PC-3 (cell line): Measurements from ENCODE around the gene PPP2R1A. TPM values are rescaled to one million over a fixed set of nuclear protein-coding genes. Genes with fewer than 3 reads are reported as not detected.
A peak's percentile ranks its signal among the peaks of the same experiment; 100 is the strongest.

ENCODE experiments used
- ATAC-seq: fragments of 200-7000 bp; cut with Tn5 transposase; 2 replicates; pipeline ENCODE4 v1.9.1; 2020; ENCODE audit warnings: mild to moderate bottlenecking, moderate library complexity
- BruUV-seq: library from RNA; stranded (reverse); fragments of 400-500 nt; replicated peaks from 2 replicates; lab custom pipeline; 2021; lab: Mats Ljungman, UMichigan
- CTCF ChIA-PET: fragments of 300-600 bp; sonication (Branson Sonifier 250); formaldehyde crosslinking; loops from one replicate; lab custom pipeline; 2022; ENCODE audit warnings: antibody characterized with exemption; lab: Charles Lee
- POLR2A ChIA-PET: fragments of 300-600 bp; sonication (Branson Sonifier 250); formaldehyde crosslinking; loops from one replicate; lab custom pipeline; 2022; ENCODE audit warnings: antibody characterized with exemption; ENCODE audit not compliant: unreplicated experiment; lab: Charles Lee
- DNase-seq: peaks from one replicate; pipeline ENCODE4 v3.0.0-alpha.2; 2015
- H2AFZ ChIP-seq: fragments of 300-600 bp; sonication (generic); 2 replicates; pipeline ENCODE4 v1.6.0; 2016; ENCODE audit warnings: antibody characterized with exemption, low read length
- H3F3A ChIP-seq: fragments of 300-600 bp; sonication (generic); one replicate; pipeline ENCODE4 v1.6.0; 2017; ENCODE audit warnings: antibody characterized with exemption, low read length, control low read depth, mild to moderate bottlenecking; ENCODE audit not compliant: unreplicated experiment
- H3K27ac ChIP-seq: fragments of 300-600 bp; sonication (generic); 2 replicates; pipeline ENCODE4 v1.5.1; 2016; ENCODE audit warnings: mild to moderate bottlenecking, low read length
- H3K27me3 ChIP-seq: fragments of 300-600 bp; sonication (generic); 2 replicates; pipeline ENCODE4 v1.6.1; 2016; ENCODE audit warnings: low read length, mixed read lengths
- H3K36me3 ChIP-seq: fragments of 300-600 bp; sonication (generic); 2 replicates; pipeline ENCODE4 v1.6.1; 2016; ENCODE audit warnings: low read depth, mixed run types, low read length, mixed read lengths
- H3K4me1 ChIP-seq: fragments of 300-600 bp; sonication (generic); 2 replicates; pipeline ENCODE4 v1.5.1; 2016; ENCODE audit warnings: low read length; ENCODE audit not compliant: insufficient read depth
- H3K4me2 ChIP-seq: fragments of 300-600 bp; sonication (generic); 2 replicates; pipeline ENCODE4 v1.6.0; 2016; ENCODE audit warnings: low read length
- H3K4me3 ChIP-seq: fragments of 300-600 bp; sonication (generic); 2 replicates; pipeline ENCODE4 v1.5.1; 2016; ENCODE audit warnings: mild to moderate bottlenecking, low read length, mixed read lengths
- H3K79me2 ChIP-seq: fragments of 300-600 bp; sonication (generic); 2 replicates; pipeline ENCODE4 v1.6.1; 2017; ENCODE audit warnings: low read length, mixed read lengths
- H3K9ac ChIP-seq: fragments of 300-600 bp; sonication (generic); 2 replicates; pipeline ENCODE4 v1.6.0; 2016; ENCODE audit warnings: mild to moderate bottlenecking, low read length
- H3K9me2 ChIP-seq: fragments of 300-600 bp; sonication (generic); replicated peaks from 2 replicates; pipeline ENCODE4 v1.6.1; 2016; ENCODE audit warnings: mixed run types, low read length, mixed read lengths
- H3K9me3 ChIP-seq: fragments of 300-600 bp; sonication (generic); 2 replicates; pipeline ENCODE4 v1.6.1; 2016; ENCODE audit warnings: low read length, mixed read lengths
- H4K20me1 ChIP-seq: fragments of 300-600 bp; sonication (generic); 2 replicates; pipeline ENCODE4 v1.6.1; 2016; ENCODE audit warnings: low read length, mixed read lengths
- EZH2 ChIP-seq: fragments of 300-600 bp; sonication (generic); IDR thresholded peaks from one replicate; pipeline ENCODE4 v1.6.1; 2017; ENCODE audit warnings: antibody characterized with exemption, mild to moderate bottlenecking, low read length; ENCODE audit not compliant: unreplicated experiment
- EZH2phosphoT487 ChIP-seq: fragments of 300-600 bp; sonication (generic); IDR thresholded peaks from 2 replicates; pipeline ENCODE4 v1.6.1; 2018; ENCODE audit warnings: mild to moderate bottlenecking, antibody characterized with exemption, low read length, borderline replicate concordance
- intact Hi-C: fragments of 100-400 bp; cut with micrococcal nuclease; formaldehyde crosslinking; loops from 2 replicates; pipeline ENCODE4 v1.9.0; 2023
- total RNA-seq: library from RNA; depleted of rRNA; stranded (reverse); fragments of >200 nt; gene quantifications from 2 replicates; pipeline ENCODE4 v1.2.3, GENCODE V29; 2014
- TF ChIP-seq, protein P1 (sequence below): fragments of 300-600 bp; sonication (generic); conservative IDR thresholded peaks from 2 replicates; pipeline ENCODE4 v1.5.1; 2017; ENCODE audit warnings: antibody characterized with exemption, low read depth, mild to moderate bottlenecking, low read length

Gene PPP2R1A
- total RNA-seq, 1 experiment from 2014 or later: 336 TPM

DNA sequence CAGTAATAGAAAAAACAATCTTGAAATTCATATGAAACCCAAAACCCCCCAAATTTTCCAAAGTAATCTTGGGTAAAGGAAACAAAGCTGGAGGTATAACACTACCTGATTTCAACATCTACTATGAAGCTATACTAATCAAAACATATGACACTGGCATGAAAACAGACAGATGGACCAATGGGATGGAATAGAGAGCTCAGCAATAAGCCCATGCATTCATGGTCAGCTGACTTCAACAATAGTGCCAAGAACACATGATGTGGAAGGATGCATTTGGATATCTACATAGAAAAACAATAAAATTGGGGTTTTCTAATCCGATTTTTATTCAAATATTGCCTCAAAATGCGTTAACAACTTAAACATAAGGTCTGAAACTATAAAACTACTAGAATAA lies 47.3 kb downstream of the PPP2R1A start:
- Histone ChIP-seq H3K4me3 (no peak overlapping the region), H3K9ac (no peak overlapping the region), H3K27me3 (no peaks in the 10 kb centered on the region), H3K36me3 (no peaks in the 10 kb centered on the region), H3F3A (peaks cover 5% of the 10 kb centered on the region), H4K20me1 (no peaks in the 10 kb centered on the region), H3K9me3 (no peaks in the 10 kb centered on the region), H3K4me2 (no peak overlapping the region), H3K79me2 (no peaks in the 10 kb centered on the region), H2AFZ (no peak overlapping the region), H3K9me2 (no peaks in the 10 kb centered on the region), H3K4me1 (no peaks in the 10 kb centered on the region), H3K27ac (no peak overlapping the region)
- DNase-seq (no peak), ATAC-seq (peak; percentile 45; the same call in 1 of the 2 replicates)
- no TSS peak for BruUV-seq
- intact Hi-C loops: loop anchor here (1.0 to 5.0 kb wide), 5 partner anchors 45 to 525 kb away; partner anchors contain the start of genes PPP2R1A, ZNF616 and ZNF841
- POLR2A ChIA-PET: interaction anchor here (0.5 to 0.6 kb wide), 2 partner anchors 92 to 430 kb away, joined by 3 to 4 read pairs; no protein-coding TSS in a partner anchor
- TF ChIP-seq EZH2: no peak
- TF ChIP-seq, protein P1, sequence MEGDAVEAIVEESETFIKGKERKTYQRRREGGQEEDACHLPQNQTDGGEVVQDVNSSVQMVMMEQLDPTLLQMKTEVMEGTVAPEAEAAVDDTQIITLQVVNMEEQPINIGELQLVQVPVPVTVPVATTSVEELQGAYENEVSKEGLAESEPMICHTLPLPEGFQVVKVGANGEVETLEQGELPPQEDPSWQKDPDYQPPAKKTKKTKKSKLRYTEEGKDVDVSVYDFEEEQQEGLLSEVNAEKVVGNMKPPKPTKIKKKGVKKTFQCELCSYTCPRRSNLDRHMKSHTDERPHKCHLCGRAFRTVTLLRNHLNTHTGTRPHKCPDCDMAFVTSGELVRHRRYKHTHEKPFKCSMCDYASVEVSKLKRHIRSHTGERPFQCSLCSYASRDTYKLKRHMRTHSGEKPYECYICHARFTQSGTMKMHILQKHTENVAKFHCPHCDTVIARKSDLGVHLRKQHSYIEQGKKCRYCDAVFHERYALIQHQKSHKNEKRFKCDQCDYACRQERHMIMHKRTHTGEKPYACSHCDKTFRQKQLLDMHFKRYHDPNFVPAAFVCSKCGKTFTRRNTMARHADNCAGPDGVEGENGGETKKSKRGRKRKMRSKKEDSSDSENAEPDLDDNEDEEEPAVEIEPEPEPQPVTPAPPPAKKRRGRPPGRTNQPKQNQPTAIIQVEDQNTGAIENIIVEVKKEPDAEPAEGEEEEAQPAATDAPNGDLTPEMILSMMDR: no peak
- no peak for TF ChIP-seq EZH2phosphoT487
- CTCF ChIA-PET: interaction anchor here (0.6 kb wide), 1 partner anchor 48 kb away, joined by 5 read pairs; no protein-coding TSS in a partner anchor

DNA sequence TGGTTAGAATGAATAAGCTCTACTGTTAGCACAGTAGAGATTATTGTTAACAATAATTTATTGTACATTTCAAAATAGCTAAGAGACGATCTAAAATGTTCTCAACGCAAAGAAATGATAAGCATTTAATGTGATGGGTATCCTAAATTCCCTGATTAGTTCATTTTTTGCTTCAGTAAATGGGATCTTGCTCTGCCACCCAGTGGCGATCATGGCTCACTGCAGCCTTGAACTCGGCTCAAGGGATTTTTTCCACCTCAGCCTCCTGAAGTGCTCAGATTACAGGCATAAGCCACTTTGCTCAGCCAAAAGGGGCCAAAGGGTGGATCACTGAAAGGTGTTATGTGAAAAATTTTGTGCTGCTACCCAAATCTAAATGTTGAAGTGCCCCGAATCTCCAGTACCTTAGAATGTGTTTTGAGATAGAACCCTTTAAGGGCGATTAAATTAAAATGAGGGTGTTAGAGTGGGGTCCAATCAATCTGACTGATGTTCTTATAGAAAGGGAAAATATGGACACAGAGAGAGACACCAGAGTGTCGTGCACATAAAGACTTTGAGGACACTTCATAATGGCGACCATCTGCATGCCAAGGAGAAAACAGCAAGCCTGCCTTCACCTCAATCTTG lies 48.0 kb downstream of the PPP2R1A start:
- DNase-seq (peak; percentile 84), ATAC-seq (peak; percentile 84)
- H3K9me2 ChIP-seq: no peaks in the 10 kb centered on the region
- H2AFZ ChIP-seq: no peak overlapping the region
- H3K4me3 ChIP-seq: no peak overlapping the region
- no peaks in the 10 kb centered on the region for H3K4me1 ChIP-seq
- H3F3A ChIP-seq: peaks cover 5% of the 10 kb centered on the region
- TF ChIP-seq EZH2phosphoT487: no peak
- TF ChIP-seq, protein P1: peak; percentile 96
- H3K9ac ChIP-seq: no peak overlapping the region
- H3K9me3 ChIP-seq: peaks cover 5% of the 10 kb centered on the region; the same call in 1 of the 2 replicates
- H3K36me3 ChIP-seq: no peaks in the 10 kb centered on the region
- intact Hi-C loops: loop anchor here (1.0 to 5.0 kb wide), 5 partner anchors 46 to 526 kb away; partner anchors contain the start of genes PPP2R1A, ZNF616 and ZNF841
- ChIA-PET CTCF (interaction anchor here (0.5 to 0.6 kb wide), 2 partner anchors 48 to 143 kb away, joined by 3 to 5 read pairs; no protein-coding TSS in a partner anchor), POLR2A (interaction anchor here (0.5 kb wide), 1 partner anchor 93 kb away, joined by 4 read pairs; no protein-coding TSS in a partner anchor)
- no peaks in the 10 kb centered on the region for H4K20me1 ChIP-seq
- no TSS peak for BruUV-seq
- no peaks in the 10 kb centered on the region for H3K79me2 ChIP-seq
- H3K4me2 ChIP-seq: no peak overlapping the region
- no peaks in the 10 kb centered on the region for H3K27me3 ChIP-seq
- no peak overlapping the region for H3K27ac ChIP-seq

DNA sequence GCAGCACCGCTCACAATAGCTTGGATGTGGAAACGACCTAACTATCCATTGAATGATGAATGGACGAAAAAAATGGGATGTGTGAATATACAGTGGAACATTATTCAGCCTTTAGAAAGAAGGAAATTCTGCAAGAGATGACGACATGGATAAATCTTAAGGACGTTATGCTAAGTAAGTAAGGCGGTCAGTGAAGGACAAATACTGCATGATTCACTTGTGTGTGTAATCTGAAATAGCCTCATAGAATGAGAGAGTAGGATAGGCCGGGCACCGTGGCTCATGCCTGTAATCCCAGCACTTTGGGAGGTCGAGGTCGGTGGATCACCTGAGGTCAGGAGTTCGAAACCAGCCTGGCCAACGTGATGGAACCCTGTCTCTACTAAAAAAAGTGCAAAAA lies 54.2 kb downstream of the PPP2R1A start:
- Histone ChIP-seq H3K79me2 (no peaks in the 10 kb centered on the region), H3K4me3 (no peak overlapping the region), H2AFZ (no peak overlapping the region), H4K20me1 (no peaks in the 10 kb centered on the region), H3K9me3 (peaks cover 9% of the 10 kb centered on the region; the same call in 1 of the 2 replicates), H3K4me2 (no peak overlapping the region), H3K27me3 (no peaks in the 10 kb centered on the region), H3K9me2 (no peaks in the 10 kb centered on the region), H3K4me1 (no peaks in the 10 kb centered on the region), H3K9ac (no peak overlapping the region), H3K36me3 (no peaks in the 10 kb centered on the region), H3F3A (no peaks in the 10 kb centered on the region), H3K27ac (no peak overlapping the region)
- ATAC-seq: no peak
- TF ChIP-seq EZH2phosphoT487 (no peak), EZH2 (no peak)
- TF ChIP-seq, protein P1: no peak
- BruUV-seq: no TSS peak
- CTCF ChIA-PET: no interaction called here
- no peak for DNase-seq
- intact Hi-C loops: no loop called here
- POLR2A ChIA-PET: no interaction called here
